GM23338 (cell line): ENCODE data around the gene OLFML3. TPM values are rescaled to one million over a fixed set of nuclear protein-coding genes. Genes with fewer than 3 reads are reported as not detected.

Source experiments
- ATAC-seq: fragments of 200-7000 bp; cut with Tn5 transposase; 3 replicates; pipeline ENCODE4 v1.9.1; 2020
- DNase-seq: peaks from one replicate; pipeline ENCODE4 v3.0.0-alpha.2; 2015; ENCODE audit warnings: low spot score
- H2AFZ ChIP-seq: fragments of 200-600 bp; sonication (generic); 2 replicates; pipeline ENCODE4 v1.8.0; 2016; ENCODE audit warnings: antibody characterized with exemption, mild to moderate bottlenecking, moderate library complexity
- H3F3A ChIP-seq: fragments of 200-600 bp; sonication (generic); replicated peaks from 2 replicates; pipeline ENCODE4 v1.8.0; 2017; ENCODE audit warnings: antibody characterized with exemption, mixed run types, low read depth
- H3K27ac ChIP-seq: fragments of 200-600 bp; sonication (generic); 2 replicates; pipeline ENCODE4 v1.6.1; 2016; ENCODE audit warnings: low read depth
- H3K27me3 ChIP-seq: fragments of 200-600 bp; sonication (generic); 2 replicates; pipeline ENCODE4 v1.8.0; 2016; ENCODE audit warnings: mild to moderate bottlenecking, mixed run types, moderate library complexity; ENCODE audit not compliant: insufficient read depth
- H3K36me3 ChIP-seq: fragments of 200-600 bp; sonication (generic); 2 replicates; pipeline ENCODE4 v1.8.0; 2016; ENCODE audit warnings: mild to moderate bottlenecking; ENCODE audit not compliant: insufficient read depth
- H3K4me1 ChIP-seq: fragments of 200-600 bp; sonication (generic); 2 replicates; pipeline ENCODE4 v1.8.0; 2016; ENCODE audit warnings: mild to moderate bottlenecking, moderate library complexity; ENCODE audit not compliant: insufficient read depth
- H3K4me2 ChIP-seq: fragments of 200-600 bp; sonication (generic); 2 replicates; pipeline ENCODE4 v1.7.1; 2017; ENCODE audit warnings: mixed run types
- H3K4me3 ChIP-seq: fragments of 200-600 bp; sonication (generic); 2 replicates; pipeline ENCODE4 v1.6.1; 2016; ENCODE audit warnings: mixed run types
- H3K79me2 ChIP-seq: fragments of 200-600 bp; sonication (generic); replicated peaks from 2 replicates; pipeline ENCODE4 v1.8.0; 2017; ENCODE audit warnings: mild to moderate bottlenecking; ENCODE audit not compliant: insufficient read depth
- H3K9me2 ChIP-seq: fragments of 200-600 bp; sonication (generic); 2 replicates; pipeline ENCODE4 v1.8.0; 2017; ENCODE audit not compliant: insufficient read depth
- H4K20me1 ChIP-seq: fragments of 200-600 bp; sonication (generic); replicated peaks from 2 replicates; pipeline ENCODE4 v1.8.0; 2017; ENCODE audit warnings: mild to moderate bottlenecking; ENCODE audit not compliant: insufficient read depth
- H3K27ac Mint-ChIP-seq: 2 replicates; pipeline ENCODE4 v1.8.0; 2020; ENCODE audit warnings: inconsistent platforms, mild to moderate bottlenecking, moderate library complexity, mixed read lengths
- H3K27me3 Mint-ChIP-seq: 3 replicates; pipeline ENCODE4 v1.8.0; 2022; ENCODE audit warnings: low read depth, mild to moderate bottlenecking, moderate library complexity, mixed read lengths, inconsistent platforms; ENCODE audit not compliant: insufficient read depth, poor library complexity
- H3K36me3 Mint-ChIP-seq: 3 replicates; pipeline ENCODE4 v1.8.0; 2021; ENCODE audit warnings: low read depth, mild to moderate bottlenecking, inconsistent platforms, moderate library complexity, mixed read lengths
- H3K4me1 Mint-ChIP-seq: 3 replicates; pipeline ENCODE4 v1.8.0; 2020; ENCODE audit warnings: mild to moderate bottlenecking, inconsistent platforms, mixed read lengths
- H3K4me3 Mint-ChIP-seq: 3 replicates; pipeline ENCODE4 v1.8.0; 2021; ENCODE audit warnings: moderate library complexity, mild to moderate bottlenecking, inconsistent platforms, mixed read lengths
- H3K9me3 Mint-ChIP-seq: 3 replicates; pipeline ENCODE4 v1.8.0; 2020; ENCODE audit warnings: moderate library complexity, mild to moderate bottlenecking, inconsistent platforms, mixed read lengths
- CREB1 ChIP-seq: fragments of 250-450 bp; sonication (Bioruptor Pico); IDR thresholded peaks from 2 replicates; pipeline ENCODE4 v1.5.0; 2020; ENCODE audit warnings: low read depth, mild to moderate bottlenecking, moderate library complexity
- CTCF ChIP-seq, 2 experiments: fragments of 200-600 bp in 1 of 2; sonication (generic) in 1 of 2; conservative IDR thresholded peaks; 2 replicates each; pipeline versions ENCODE4 v1.5.1 to v1.6.1; 2016 to 2017; ENCODE audit warnings: antibody characterized with exemption in 2 of 2, low read depth in 2 of 2, mild to moderate bottlenecking in 2 of 2, moderate library complexity in 1 of 2
- EZH2 ChIP-seq: fragments of 200-600 bp; sonication (generic); IDR thresholded peaks from one replicate; pipeline ENCODE4 v1.8.0; 2017; ENCODE audit warnings: antibody characterized with exemption, mild to moderate bottlenecking, low read depth; ENCODE audit not compliant: unreplicated experiment
- EZH2phosphoT487 ChIP-seq: fragments of 200-600 bp; sonication (generic); IDR thresholded peaks from one replicate; pipeline ENCODE4 v1.8.1; 2018; ENCODE audit warnings: antibody characterized with exemption; ENCODE audit not compliant: unreplicated experiment
- JUNB ChIP-seq: IDR thresholded peaks from one replicate; pipeline ENCODE4 v1.6.1; 2016; ENCODE audit warnings: antibody characterized with exemption; ENCODE audit not compliant: unreplicated experiment
- NANOG ChIP-seq: IDR thresholded peaks from 2 replicates; pipeline ENCODE4 v1.6.1; 2016; ENCODE audit warnings: antibody characterized with exemption, borderline replicate concordance
- POLR2AphosphoS5 ChIP-seq: IDR thresholded peaks from 2 replicates; pipeline ENCODE4 v1.6.1; 2016; ENCODE audit warnings: antibody characterized with exemption, low read depth
- STAT1 ChIP-seq: IDR thresholded peaks from one replicate; pipeline ENCODE4 v1.6.1; 2016; ENCODE audit warnings: antibody characterized with exemption; ENCODE audit not compliant: unreplicated experiment
- ZNF114 ChIP-seq: fragments of 250-450 bp; sonication (Bioruptor Pico); IDR thresholded peaks from 2 replicates; pipeline ENCODE4 v1.5.0; 2020; ENCODE audit warnings: mild to moderate bottlenecking, moderate library complexity
- ZNF331 ChIP-seq: fragments of 250-450 bp; sonication (Bioruptor Pico); IDR thresholded peaks from 2 replicates; pipeline ENCODE4 v1.5.0; 2020; ENCODE audit warnings: low read depth, mild to moderate bottlenecking, moderate library complexity
- ZNF462 ChIP-seq: fragments of 250-450 bp; sonication (Bioruptor Pico); IDR thresholded peaks from 2 replicates; pipeline ENCODE4 v1.5.0; 2020; ENCODE audit warnings: mild to moderate bottlenecking, moderate library complexity
- polyA plus RNA-seq: library from polyadenylated mRNA; unstranded; fragments of >200 nt; fragmentation: Nextera tagmentation; extraction: Ambion mirVana; gene quantifications from 2 replicates; pipeline ENCODE4 v1.2.1, GENCODE V29; 2016
- total RNA-seq: library from RNA; depleted of rRNA; stranded (reverse); fragments of >200 nt; shearing (Covaris generic); gene quantifications from 2 replicates; pipeline ENCODE4 v1.2.3, GENCODE V29; 2014
- TF ChIP-seq, protein P1 (sequence below): IDR thresholded peaks from 2 replicates; pipeline ENCODE4 v1.6.1; 2016; ENCODE audit warnings: antibody characterized with exemption
- TF ChIP-seq, protein P2 (sequence below): IDR thresholded peaks from one replicate; pipeline ENCODE4 v1.6.1; 2018; ENCODE audit warnings: antibody characterized with exemption; ENCODE audit not compliant: unreplicated experiment

Gene OLFML3
- total and polyA plus RNA-seq, 2 experiments from 2014 or later, result 42.8 to 69.9 TPM

DNA sequence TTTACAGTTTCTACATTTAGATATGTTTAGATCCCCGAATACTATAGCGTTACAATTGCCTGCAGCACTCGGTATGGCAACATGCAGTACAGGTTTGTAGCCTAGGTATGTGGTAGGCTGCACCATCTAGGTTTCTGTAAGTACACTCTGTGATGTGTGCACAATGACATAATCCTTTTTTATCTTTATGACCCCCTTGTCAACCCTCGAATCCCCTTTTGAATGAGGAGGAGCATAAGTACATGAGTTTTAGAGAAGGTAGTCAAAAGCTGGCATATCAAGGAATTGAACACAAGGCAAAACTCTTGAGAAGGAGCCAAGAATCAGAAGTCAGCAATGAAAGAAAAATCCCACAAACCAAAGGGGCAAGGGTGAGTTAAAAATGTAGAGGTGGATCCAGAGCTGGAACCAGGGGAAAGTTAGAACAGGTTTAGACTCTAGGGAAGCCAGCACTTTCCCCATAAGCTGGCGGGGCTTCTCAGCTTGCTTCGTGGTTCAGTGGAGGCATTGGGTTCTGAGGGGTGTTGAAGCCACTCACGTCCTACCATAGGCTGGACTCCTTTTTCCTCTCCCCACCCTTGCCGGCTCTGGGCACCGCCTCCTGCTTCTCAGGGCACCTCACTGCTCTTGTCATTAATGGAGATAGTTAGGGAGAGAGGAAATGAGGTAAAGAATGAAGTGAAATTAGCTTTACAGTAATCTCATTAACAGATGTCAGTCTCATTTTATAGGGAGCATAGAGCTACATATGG, 31.3 kb downstream of the OLFML3 start:
- Mint-ChIP-seq H3K4me3 (no peak overlapping the region), H3K4me1 (peaks cover 20% of the 10 kb centered on the region), H3K36me3 (peaks cover 6% of the 10 kb centered on the region), H3K9me3 (0 out of 3 replicates have a peak, but pooled peaks cover 3% of the 10 kb centered on the region), H3K27ac (no peak overlapping the region), H3K27me3 (peaks cover 2% of the 10 kb centered on the region)
- Histone ChIP-seq H3F3A (0 out of 2 replicates have a peak, but pooled peaks cover 3% of the 10 kb centered on the region), H3K4me1 (peaks cover 20% of the 10 kb centered on the region), H3K4me2 (no peak overlapping the region; the same call in 1 of the 2 replicates), H3K27me3 (no peaks in the 10 kb centered on the region), H4K20me1 (no peaks in the 10 kb centered on the region), H3K9me2 (peaks cover 13% of the 10 kb centered on the region; the same call in 1 of the 2 replicates), H2AFZ (peak overlapping the region; percentile 67; the same call in 1 of the 2 replicates), H3K27ac (no peak overlapping the region), H3K36me3 (no peaks in the 10 kb centered on the region), H3K4me3 (no peak overlapping the region), H3K79me2 (no peaks in the 10 kb centered on the region)
- ATAC-seq (peak; percentile 75), DNase-seq (peak; percentile 31)
- TF ChIP-seq EZH2phosphoT487 (no peak), EZH2 (no peak), STAT1 (no peak), POLR2AphosphoS5 (no peak), CTCF (conservative IDR thresholded peaks at IDR 0.05; ENCODE audit: low read depth in 2 of 2) (no peak), ZNF462 (CRISPR knock-in tag) (no peak), JUNB (no peak), ZNF331 (CRISPR knock-in tag) (no peak), CREB1 (CRISPR knock-in tag) (no peak), NANOG (no peak), ZNF114 (CRISPR knock-in tag) (no peak)
- TF ChIP-seq, protein P1, sequence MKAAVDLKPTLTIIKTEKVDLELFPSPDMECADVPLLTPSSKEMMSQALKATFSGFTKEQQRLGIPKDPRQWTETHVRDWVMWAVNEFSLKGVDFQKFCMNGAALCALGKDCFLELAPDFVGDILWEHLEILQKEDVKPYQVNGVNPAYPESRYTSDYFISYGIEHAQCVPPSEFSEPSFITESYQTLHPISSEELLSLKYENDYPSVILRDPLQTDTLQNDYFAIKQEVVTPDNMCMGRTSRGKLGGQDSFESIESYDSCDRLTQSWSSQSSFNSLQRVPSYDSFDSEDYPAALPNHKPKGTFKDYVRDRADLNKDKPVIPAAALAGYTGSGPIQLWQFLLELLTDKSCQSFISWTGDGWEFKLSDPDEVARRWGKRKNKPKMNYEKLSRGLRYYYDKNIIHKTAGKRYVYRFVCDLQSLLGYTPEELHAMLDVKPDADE, result no peak
- TF ChIP-seq, protein P2, sequence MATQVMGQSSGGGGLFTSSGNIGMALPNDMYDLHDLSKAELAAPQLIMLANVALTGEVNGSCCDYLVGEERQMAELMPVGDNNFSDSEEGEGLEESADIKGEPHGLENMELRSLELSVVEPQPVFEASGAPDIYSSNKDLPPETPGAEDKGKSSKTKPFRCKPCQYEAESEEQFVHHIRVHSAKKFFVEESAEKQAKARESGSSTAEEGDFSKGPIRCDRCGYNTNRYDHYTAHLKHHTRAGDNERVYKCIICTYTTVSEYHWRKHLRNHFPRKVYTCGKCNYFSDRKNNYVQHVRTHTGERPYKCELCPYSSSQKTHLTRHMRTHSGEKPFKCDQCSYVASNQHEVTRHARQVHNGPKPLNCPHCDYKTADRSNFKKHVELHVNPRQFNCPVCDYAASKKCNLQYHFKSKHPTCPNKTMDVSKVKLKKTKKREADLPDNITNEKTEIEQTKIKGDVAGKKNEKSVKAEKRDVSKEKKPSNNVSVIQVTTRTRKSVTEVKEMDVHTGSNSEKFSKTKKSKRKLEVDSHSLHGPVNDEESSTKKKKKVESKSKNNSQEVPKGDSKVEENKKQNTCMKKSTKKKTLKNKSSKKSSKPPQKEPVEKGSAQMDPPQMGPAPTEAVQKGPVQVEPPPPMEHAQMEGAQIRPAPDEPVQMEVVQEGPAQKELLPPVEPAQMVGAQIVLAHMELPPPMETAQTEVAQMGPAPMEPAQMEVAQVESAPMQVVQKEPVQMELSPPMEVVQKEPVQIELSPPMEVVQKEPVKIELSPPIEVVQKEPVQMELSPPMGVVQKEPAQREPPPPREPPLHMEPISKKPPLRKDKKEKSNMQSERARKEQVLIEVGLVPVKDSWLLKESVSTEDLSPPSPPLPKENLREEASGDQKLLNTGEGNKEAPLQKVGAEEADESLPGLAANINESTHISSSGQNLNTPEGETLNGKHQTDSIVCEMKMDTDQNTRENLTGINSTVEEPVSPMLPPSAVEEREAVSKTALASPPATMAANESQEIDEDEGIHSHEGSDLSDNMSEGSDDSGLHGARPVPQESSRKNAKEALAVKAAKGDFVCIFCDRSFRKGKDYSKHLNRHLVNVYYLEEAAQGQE, result no peak
